ENCODE data around the gene CFI. TPM values are rescaled to one million over a fixed set of nuclear protein-coding genes. Genes with fewer than 3 reads are reported as not detected.
"Not testable (repeated sequence)": the region's sequence is repeated elsewhere in the genome, so short reads cannot be mapped to it uniquely, and the experiment has no call there.

CFI gene
- total and polyA plus RNA-seq, 2 experiments from 2014 or later: 0.18 to 0.22 TPM

DNA sequence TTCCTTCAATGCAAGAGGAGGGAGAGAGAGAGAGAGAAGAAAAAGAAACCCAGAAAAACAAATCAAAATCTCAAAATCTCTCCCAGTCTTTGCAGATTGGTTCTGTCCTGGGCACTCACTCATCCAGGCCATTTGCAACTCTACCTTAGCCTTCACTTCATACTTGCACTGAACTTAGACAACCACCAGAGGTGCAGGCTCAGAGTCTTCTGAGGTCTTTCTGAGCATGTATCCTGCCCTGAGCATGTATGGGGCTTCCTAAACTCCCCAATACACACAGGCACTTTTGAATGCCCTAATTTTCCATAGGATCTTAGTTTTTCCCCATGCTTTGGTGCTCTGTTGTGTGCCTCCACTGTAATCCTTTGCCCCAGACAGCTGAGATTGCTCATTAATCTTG is 2.9 kb downstream of the CFI start:
- H3K4me2 ChIP-seq (ENCODE audit: unreplicated experiment): no peak overlapping the region
- no peak overlapping the region for H3K27ac ChIP-seq
- peaks cover 6% of the 10 kb centered on the region; the same call in 1 of the 2 replicates for H3K4me1 ChIP-seq (ENCODE audit: insufficient read depth)
- H3K27me3 ChIP-seq (replicated peaks; ENCODE audit: insufficient read depth): no peaks in the 10 kb centered on the region
- no peaks in the 10 kb centered on the region for H3F3A ChIP-seq (ENCODE audit: insufficient read depth)
- in situ Hi-C loops (cut with MboI): no loop called here
- no peak overlapping the region for H2AFZ ChIP-seq
- no peak for DNase-seq
- TF ChIP-seq EZH2 (IDR thresholded peaks at IDR 0.05; ENCODE audit: insufficient read depth, poor library complexity, severe bottlenecking) (no peak), EZH2phosphoT487 (IDR thresholded peaks at IDR 0.05; ENCODE audit: insufficient read depth, low read depth) (no peak)
- H4K20me1 ChIP-seq (ENCODE audit: insufficient read depth): no peaks in the 10 kb centered on the region
- H3K9me3 ChIP-seq (ENCODE audit: low read depth): no peaks in the 10 kb centered on the region
- H3K9me2 ChIP-seq (ENCODE audit: insufficient read depth): no peaks in the 10 kb centered on the region
- H3K36me3 ChIP-seq (ENCODE audit: low read depth): no peaks in the 10 kb centered on the region
- H3K79me2 ChIP-seq (ENCODE audit: insufficient read depth): no peaks in the 10 kb centered on the region
- H3K9ac ChIP-seq: no peak overlapping the region
- H3K4me3 ChIP-seq: no peak overlapping the region

DNA sequence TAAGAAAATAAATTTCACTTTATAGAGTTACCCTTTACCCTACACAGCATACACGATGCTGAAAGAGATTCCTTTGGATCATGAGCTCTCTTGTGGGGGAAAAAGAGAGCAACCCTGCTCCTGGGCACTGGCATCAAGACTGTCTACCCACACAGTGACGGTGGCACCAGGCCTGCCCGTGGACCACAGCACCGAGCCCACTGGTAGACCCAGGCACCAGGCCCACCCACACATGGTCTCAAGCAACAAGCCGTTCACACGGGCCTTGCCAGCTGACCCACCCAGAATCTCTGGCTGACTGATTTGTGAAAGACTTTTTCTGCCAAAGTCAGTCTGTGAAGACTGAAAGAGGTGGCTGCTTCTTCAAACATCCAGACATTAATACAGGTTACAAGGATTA is 6.7 kb downstream of the CFI start:
- no peaks in the 10 kb centered on the region for H3K79me2 ChIP-seq (ENCODE audit: insufficient read depth)
- no peaks in the 10 kb centered on the region for H3K4me1 ChIP-seq (ENCODE audit: insufficient read depth)
- no peaks in the 10 kb centered on the region for H3F3A ChIP-seq (ENCODE audit: insufficient read depth)
- H3K9me2 ChIP-seq (ENCODE audit: insufficient read depth): no peaks in the 10 kb centered on the region
- H3K4me3 ChIP-seq: no peak overlapping the region
- in situ Hi-C loops (cut with MboI): no loop called here
- TF ChIP-seq EZH2phosphoT487 (IDR thresholded peaks at IDR 0.05; ENCODE audit: insufficient read depth, low read depth) (no peak), EZH2 (IDR thresholded peaks at IDR 0.05; ENCODE audit: insufficient read depth, poor library complexity, severe bottlenecking) (no peak)
- WGBS, 2 experiments (ENCODE audit: low coverage in 1 of 2, low lambda C conversion rate in 2 of 2, missing lambda C conversion rate in 2 of 2): 45 to 63% methylated on average over 6 of the region's 6 CpGs
- H3K9me3 ChIP-seq (ENCODE audit: low read depth): no peaks in the 10 kb centered on the region
- no peak overlapping the region for H3K27ac ChIP-seq
- H3K9ac ChIP-seq: no peak overlapping the region
- DNase-seq: no peak
- no peak overlapping the region for H3K4me2 ChIP-seq (ENCODE audit: unreplicated experiment)
- H3K36me3 ChIP-seq (ENCODE audit: low read depth): no peaks in the 10 kb centered on the region
- no peak overlapping the region for H2AFZ ChIP-seq
- H3K27me3 ChIP-seq (replicated peaks; ENCODE audit: insufficient read depth): no peaks in the 10 kb centered on the region
- no peaks in the 10 kb centered on the region for H4K20me1 ChIP-seq (ENCODE audit: insufficient read depth)

DNA sequence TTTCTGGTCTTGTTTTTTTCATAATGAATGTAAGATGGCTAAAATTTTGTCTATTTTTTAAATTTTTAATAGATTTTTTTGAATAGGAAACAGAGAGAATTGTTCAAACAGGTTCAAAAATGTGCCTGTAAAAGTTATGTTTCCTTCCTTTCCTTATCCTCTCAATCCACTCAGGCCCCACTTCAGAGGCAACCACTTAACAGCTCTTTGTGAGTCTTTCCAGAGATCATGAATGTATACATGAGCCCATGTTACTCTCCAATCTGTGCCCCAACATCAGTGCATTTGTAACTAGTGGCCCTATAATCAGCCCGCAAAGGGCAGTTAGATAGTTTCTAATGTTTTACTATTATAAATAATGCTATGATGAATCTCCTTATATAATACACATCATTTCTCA is 14.0 kb downstream of the CFI start:
- H3K36me3 ChIP-seq (ENCODE audit: low read depth): no peaks in the 10 kb centered on the region
- 82 to 88% methylated on average over 1 of the region's 1 CpG for WGBS, 2 experiments (ENCODE audit: low coverage in 1 of 2, low lambda C conversion rate in 2 of 2, missing lambda C conversion rate in 2 of 2)

DNA sequence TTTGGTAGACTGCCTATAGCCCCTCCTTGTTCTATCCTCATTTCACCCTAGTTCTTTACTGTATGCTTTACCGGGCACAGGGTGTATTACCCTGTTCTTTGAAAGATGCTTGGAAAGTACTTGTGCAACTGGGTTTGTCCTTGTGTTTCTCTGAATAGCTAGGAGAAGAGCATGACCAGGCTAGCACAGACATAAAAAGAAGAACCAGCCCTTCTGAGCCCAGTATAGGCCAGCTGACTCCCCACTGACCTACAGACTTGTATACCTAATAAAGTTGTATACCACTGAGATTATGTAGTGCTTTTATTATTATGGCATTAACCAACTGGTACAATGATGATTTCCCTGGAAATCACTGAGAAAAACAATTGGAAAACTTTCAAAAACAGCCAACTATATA is 15.0 kb downstream of the CFI start:
- Histone ChIP-seq H3K9me3 (ENCODE audit: low read depth) (no peaks in the 10 kb centered on the region), H3K9me2 (ENCODE audit: insufficient read depth) (no peaks in the 10 kb centered on the region), H3K79me2 (ENCODE audit: insufficient read depth) (no peaks in the 10 kb centered on the region), H4K20me1 (ENCODE audit: insufficient read depth) (no peaks in the 10 kb centered on the region), H2AFZ (no peak overlapping the region), H3F3A (ENCODE audit: insufficient read depth) (no peaks in the 10 kb centered on the region), H3K36me3 (ENCODE audit: low read depth) (no peaks in the 10 kb centered on the region), H3K27ac (no peak overlapping the region), H3K4me1 (ENCODE audit: insufficient read depth) (no peaks in the 10 kb centered on the region), H3K27me3 (replicated peaks; ENCODE audit: insufficient read depth) (no peaks in the 10 kb centered on the region), H3K4me2 (ENCODE audit: unreplicated experiment) (no peak overlapping the region), H3K4me3 (no peak overlapping the region), H3K9ac (no peak overlapping the region)
- 45 to 55% methylated on average over 1 of the region's 1 CpG for WGBS, 2 experiments (ENCODE audit: low coverage in 1 of 2, low lambda C conversion rate in 2 of 2, missing lambda C conversion rate in 2 of 2)
- no peak for DNase-seq
- in situ Hi-C loops (cut with MboI): no loop called here
- TF ChIP-seq EZH2phosphoT487 (IDR thresholded peaks at IDR 0.05; ENCODE audit: insufficient read depth, low read depth) (no peak), EZH2 (IDR thresholded peaks at IDR 0.05; ENCODE audit: insufficient read depth, poor library complexity, severe bottlenecking) (no peak)

More for the DNA sequence above, 14.0 kb downstream of the CFI start:
- no peaks in the 10 kb centered on the region for H3K4me1 ChIP-seq (ENCODE audit: insufficient read depth)
- H4K20me1 ChIP-seq (ENCODE audit: insufficient read depth): no peaks in the 10 kb centered on the region
- in situ Hi-C loops (cut with MboI): no loop called here
- no peaks in the 10 kb centered on the region for H3F3A ChIP-seq (ENCODE audit: insufficient read depth)
- H3K9me2 ChIP-seq (ENCODE audit: insufficient read depth): no peaks in the 10 kb centered on the region
- H3K27me3 ChIP-seq (replicated peaks; ENCODE audit: insufficient read depth): no peaks in the 10 kb centered on the region
- H3K4me2 ChIP-seq (ENCODE audit: unreplicated experiment): no peak overlapping the region
- no peaks in the 10 kb centered on the region for H3K9me3 ChIP-seq (ENCODE audit: low read depth)
- H3K27ac ChIP-seq: no peak overlapping the region
- DNase-seq: no peak
- TF ChIP-seq EZH2 (IDR thresholded peaks at IDR 0.05; ENCODE audit: insufficient read depth, poor library complexity, severe bottlenecking) (no peak), EZH2phosphoT487 (IDR thresholded peaks at IDR 0.05; ENCODE audit: insufficient read depth, low read depth) (no peak)
- H3K9ac ChIP-seq: no peak overlapping the region
- no peak overlapping the region for H3K4me3 ChIP-seq
- no peaks in the 10 kb centered on the region for H3K79me2 ChIP-seq (ENCODE audit: insufficient read depth)
- no peak overlapping the region for H2AFZ ChIP-seq

DNA sequence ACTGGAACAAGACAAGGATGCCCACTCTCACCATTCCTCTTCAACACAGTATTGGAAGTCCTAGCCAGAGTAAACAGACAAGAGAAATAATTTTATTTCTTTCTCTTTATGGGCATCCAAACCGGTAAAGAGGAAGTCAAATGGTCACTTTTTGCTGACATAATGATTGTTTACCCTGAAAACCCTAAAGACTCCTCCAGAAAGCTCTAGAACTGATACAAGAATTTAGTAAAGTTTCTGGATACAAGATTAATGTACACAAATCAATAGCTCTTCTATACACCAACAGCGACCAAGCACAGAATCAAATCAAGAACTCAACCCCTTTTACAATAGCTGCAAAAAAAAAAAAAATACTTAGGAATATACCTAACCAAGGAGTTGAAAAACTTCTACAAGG is 19.7 kb downstream of the CFI start:
- H3K27me3 ChIP-seq (replicated peaks; ENCODE audit: insufficient read depth); H3K9ac ChIP-seq; H3K4me1 ChIP-seq (ENCODE audit: insufficient read depth); H4K20me1 ChIP-seq (ENCODE audit: insufficient read depth); H3K79me2 ChIP-seq (ENCODE audit: insufficient read depth); H3F3A ChIP-seq (ENCODE audit: insufficient read depth); in situ Hi-C loops (cut with MboI); H3K36me3 ChIP-seq (ENCODE audit: low read depth); H3K27ac ChIP-seq; H3K9me3 ChIP-seq (ENCODE audit: low read depth); H3K4me3 ChIP-seq; H2AFZ ChIP-seq; H3K4me2 ChIP-seq (ENCODE audit: unreplicated experiment); H3K9me2 ChIP-seq (ENCODE audit: insufficient read depth); DNase-seq: not testable (repeated sequence)
- WGBS, 2 experiments (ENCODE audit: low coverage in 1 of 2, low lambda C conversion rate in 2 of 2, missing lambda C conversion rate in 2 of 2): 59 to 65% methylated on average over 2 of the region's 2 CpGs
